ENCODE data around the gene PRRX2.

PRRX2 gene

GRCh38 chr9:129728744-129729143 is 63.3 kb downstream of the PRRX2 start:
- TF ChIP-seq CTCF (IDR thresholded peaks at IDR 0.05; ENCODE audit: low read depth, low read length), result no peak
- no peak for DNase-seq (ENCODE audit: low read depth in 2 of 2)

GRCh38 chr9:129731477-129732085 is 66.1 kb downstream of the PRRX2 start:
- no peak overlapping the region for H3K4me3 ChIP-seq (replicated peaks in 1 of 2; ENCODE audit: low read depth in 2 of 2, low read length in 2 of 2)
- no peak for DNase-seq (ENCODE audit: low read depth in 2 of 2)
- TF ChIP-seq CTCF (IDR thresholded peaks at IDR 0.05; ENCODE audit: low read depth, low read length), result no peak

More at GRCh38 chr9:129728744-129729143, 63.3 kb downstream of the PRRX2 start:
- no peak overlapping the region for H3K4me3 ChIP-seq (replicated peaks in 1 of 2; ENCODE audit: low read depth in 2 of 2, low read length in 2 of 2)

GRCh38 chr9:129732100-129732499 is 66.7 kb downstream of the PRRX2 start:
- DNase-seq (ENCODE audit: low read depth in 2 of 2), result no peak
- no peak for TF ChIP-seq CTCF (IDR thresholded peaks at IDR 0.05; ENCODE audit: low read depth, low read length)
- H3K4me3 ChIP-seq (replicated peaks in 1 of 2; ENCODE audit: low read depth in 2 of 2, low read length in 2 of 2), result no peak overlapping the region

- no peak overlapping the region for H3K4me3 ChIP-seq (replicated peaks in 1 of 2; ENCODE audit: low read depth in 2 of 2, low read length in 2 of 2)
- DNase-seq (ENCODE audit: low read depth in 2 of 2), result no peak
- no peak for TF ChIP-seq CTCF (IDR thresholded peaks at IDR 0.05; ENCODE audit: low read depth, low read length)
Measured at GRCh38 chr9:129732946-129733631, 67.6 kb downstream of the PRRX2 start.

GRCh38 chr9:129733632-129733953 is 68.1 kb downstream of the PRRX2 start:
- DNase-seq (ENCODE audit: low read depth in 2 of 2), result no peak
- TF ChIP-seq CTCF (IDR thresholded peaks at IDR 0.05; ENCODE audit: low read depth, low read length), result no peak
- no peak overlapping the region for H3K4me3 ChIP-seq (replicated peaks in 1 of 2; ENCODE audit: low read depth in 2 of 2, low read length in 2 of 2)

GRCh38 chr9:129735546-129735945 is 70.1 kb downstream of the PRRX2 start:
- no peak overlapping the region for H3K4me3 ChIP-seq (replicated peaks in 1 of 2; ENCODE audit: low read depth in 2 of 2, low read length in 2 of 2)
- no peak for DNase-seq (ENCODE audit: low read depth in 2 of 2)
- no peak for TF ChIP-seq CTCF (IDR thresholded peaks at IDR 0.05; ENCODE audit: low read depth, low read length)
